Measurements from ENCODE around the gene KRT83. TPM values are rescaled to one million over a fixed set of nuclear protein-coding genes. Genes with fewer than 3 reads are reported as not detected.

KRT83 gene
- total RNA-seq, 1 donor from 2014 or later, result not detected

- Mint-ChIP-seq H3K4me3 (ENCODE audit: unreplicated experiment) (no peak overlapping the region), H3K4me1 (ENCODE audit: unreplicated experiment) (peaks cover 8% of the 10 kb centered on the region), H3K9me3 (ENCODE audit: unreplicated experiment) (no peaks in the 10 kb centered on the region), H3K27me3 (ENCODE audit: unreplicated experiment) (peaks cover 12% of the 10 kb centered on the region), H3K27ac (ENCODE audit: unreplicated experiment) (no peak overlapping the region), H3K36me3 (ENCODE audit: low read depth, unreplicated experiment) (no peaks in the 10 kb centered on the region)
- peak; percentile 33 for DNase-seq (ENCODE audit: low spot score)
- TF ChIP-seq CTCF (IDR thresholded peaks at IDR 0.05; ENCODE audit: unreplicated experiment), result no peak
Measured at GRCh38 chr12:52362118-52362726, 41.0 kb upstream of the KRT83 start.

- no peak for DNase-seq (ENCODE audit: low spot score)
- Mint-ChIP-seq H3K4me1 (ENCODE audit: unreplicated experiment) (peaks cover 8% of the 10 kb centered on the region), H3K27ac (ENCODE audit: unreplicated experiment) (no peak overlapping the region), H3K36me3 (ENCODE audit: low read depth, unreplicated experiment) (no peaks in the 10 kb centered on the region), H3K27me3 (ENCODE audit: unreplicated experiment) (peaks cover 12% of the 10 kb centered on the region), H3K4me3 (ENCODE audit: unreplicated experiment) (no peak overlapping the region), H3K9me3 (ENCODE audit: unreplicated experiment) (no peaks in the 10 kb centered on the region)
- no peak for TF ChIP-seq CTCF (IDR thresholded peaks at IDR 0.05; ENCODE audit: unreplicated experiment)
Measured at GRCh38 chr12:52361553-52361952, 40.4 kb upstream of the KRT83 start.

- no peak for DNase-seq (ENCODE audit: low spot score)
- H3K9me3 Mint-ChIP-seq (ENCODE audit: unreplicated experiment), result no peaks in the 10 kb centered on the region
- H3K27ac Mint-ChIP-seq (ENCODE audit: unreplicated experiment), result no peak overlapping the region
Measured at GRCh38 chr12:52360663-52361271, 39.6 kb upstream of the KRT83 start.

GRCh38 chr12:52360106-52360662, 39.0 kb upstream of the KRT83 start:
- no peak overlapping the region for H3K4me3 Mint-ChIP-seq (ENCODE audit: unreplicated experiment)
- H3K27ac Mint-ChIP-seq (ENCODE audit: unreplicated experiment), result no peak overlapping the region
- no peak for DNase-seq (ENCODE audit: low spot score)
- H3K9me3 Mint-ChIP-seq (ENCODE audit: unreplicated experiment), result no peaks in the 10 kb centered on the region
- no peaks in the 10 kb centered on the region for H3K36me3 Mint-ChIP-seq (ENCODE audit: low read depth, unreplicated experiment)
- H3K4me1 Mint-ChIP-seq (ENCODE audit: unreplicated experiment), result peaks cover 8% of the 10 kb centered on the region
- H3K27me3 Mint-ChIP-seq (ENCODE audit: unreplicated experiment), result peaks cover 14% of the 10 kb centered on the region
- no peak for TF ChIP-seq CTCF (IDR thresholded peaks at IDR 0.05; ENCODE audit: unreplicated experiment)

More at GRCh38 chr12:52360663-52361271, 39.6 kb upstream of the KRT83 start:
- Mint-ChIP-seq H3K27me3 (ENCODE audit: unreplicated experiment) (peaks cover 12% of the 10 kb centered on the region), H3K4me1 (ENCODE audit: unreplicated experiment) (peaks cover 8% of the 10 kb centered on the region), H3K4me3 (ENCODE audit: unreplicated experiment) (no peak overlapping the region), H3K36me3 (ENCODE audit: low read depth, unreplicated experiment) (no peaks in the 10 kb centered on the region)
- TF ChIP-seq CTCF (IDR thresholded peaks at IDR 0.05; ENCODE audit: unreplicated experiment), result no peak

GRCh38 chr12:52359621-52360061, 38.4 kb upstream of the KRT83 start:
- no peak overlapping the region for H3K4me3 Mint-ChIP-seq (ENCODE audit: unreplicated experiment)
- TF ChIP-seq CTCF (IDR thresholded peaks at IDR 0.05; ENCODE audit: unreplicated experiment), result no peak
- no peak for DNase-seq (ENCODE audit: low spot score)
- H3K27ac Mint-ChIP-seq (ENCODE audit: unreplicated experiment), result peak overlapping the region; percentile 7
- no peaks in the 10 kb centered on the region for H3K36me3 Mint-ChIP-seq (ENCODE audit: low read depth, unreplicated experiment)
- H3K27me3 Mint-ChIP-seq (ENCODE audit: unreplicated experiment), result peaks cover 12% of the 10 kb centered on the region
- H3K4me1 Mint-ChIP-seq (ENCODE audit: unreplicated experiment), result peaks cover 8% of the 10 kb centered on the region
- no peaks in the 10 kb centered on the region for H3K9me3 Mint-ChIP-seq (ENCODE audit: unreplicated experiment)
